Measurements from ENCODE around the gene PTCH2. TPM values are rescaled to one million over a fixed set of nuclear protein-coding genes. Genes with fewer than 3 reads are reported as not detected.

Gene PTCH2
- total RNA-seq, 4 donors from 2014 or later: 0.09 to 0.19 TPM; not detected in 2

DNA sequence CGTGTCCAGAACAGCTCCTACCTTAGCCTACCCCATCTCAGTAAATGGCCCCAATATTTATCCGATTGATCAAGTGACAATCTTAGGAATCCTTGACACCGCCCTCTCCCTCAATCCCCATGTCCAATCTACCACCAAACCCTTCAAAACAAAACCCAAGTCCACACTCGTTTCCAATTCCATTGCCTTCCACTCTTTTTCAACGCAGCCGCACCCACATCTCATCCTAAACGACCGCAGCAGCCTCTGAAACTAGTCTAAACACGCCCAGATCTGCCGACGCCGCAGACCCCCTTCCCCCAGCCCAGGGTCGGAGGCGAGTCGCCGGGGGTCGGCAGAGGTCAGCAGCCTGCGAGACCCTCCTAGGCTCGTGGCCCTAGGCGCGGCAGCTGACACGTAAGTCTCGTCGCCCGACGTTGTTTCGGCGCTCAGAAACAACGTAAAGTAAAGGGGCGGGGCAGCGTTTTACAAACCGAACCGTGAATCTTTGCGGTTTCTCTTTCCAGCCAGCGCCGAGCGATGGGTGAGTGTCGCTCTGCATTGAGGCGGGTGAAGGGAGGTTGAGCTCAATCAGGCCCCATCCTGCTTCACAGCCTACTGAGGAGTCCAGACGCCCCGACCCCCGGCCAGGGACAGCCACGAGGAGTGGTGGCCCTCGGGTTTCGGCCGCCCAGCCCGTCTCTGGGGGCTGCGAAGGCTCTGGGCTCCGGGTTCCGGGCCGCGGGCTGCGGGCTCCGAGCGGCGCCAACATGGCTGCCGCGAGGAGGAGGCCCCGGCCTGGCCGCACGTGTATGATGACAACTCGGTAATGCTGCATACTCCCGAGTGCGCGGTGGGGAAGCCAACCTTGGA is 67.7 kb downstream of the PTCH2 start, which contains the start of gene RPS8:
RPS8 (plus strand) TSS at position 463 of the 852 bp plus-strand sequence; CDS start at position 520, 57 bp downstream.
- Histone ChIP-seq H3K9me3 (no peaks in the 10 kb centered on the region), H3K4me3 (peak within 1 kb of the TSS; percentile 59 to 99 (median 81)), H3K36me3 (peaks cover 10 to 39% (median 26%) of the 10 kb centered on the region in 3 donors), H3K4me1 (peaks cover 17 to 46% (median 23%) of the 10 kb centered on the region in 3 donors), H3K27ac (peak within 1 kb of the TSS; percentile 92 to 100 (median 96)), H3K27me3 (no peaks in the 10 kb centered on the region)
- TF ChIP-seq, protein P1, sequence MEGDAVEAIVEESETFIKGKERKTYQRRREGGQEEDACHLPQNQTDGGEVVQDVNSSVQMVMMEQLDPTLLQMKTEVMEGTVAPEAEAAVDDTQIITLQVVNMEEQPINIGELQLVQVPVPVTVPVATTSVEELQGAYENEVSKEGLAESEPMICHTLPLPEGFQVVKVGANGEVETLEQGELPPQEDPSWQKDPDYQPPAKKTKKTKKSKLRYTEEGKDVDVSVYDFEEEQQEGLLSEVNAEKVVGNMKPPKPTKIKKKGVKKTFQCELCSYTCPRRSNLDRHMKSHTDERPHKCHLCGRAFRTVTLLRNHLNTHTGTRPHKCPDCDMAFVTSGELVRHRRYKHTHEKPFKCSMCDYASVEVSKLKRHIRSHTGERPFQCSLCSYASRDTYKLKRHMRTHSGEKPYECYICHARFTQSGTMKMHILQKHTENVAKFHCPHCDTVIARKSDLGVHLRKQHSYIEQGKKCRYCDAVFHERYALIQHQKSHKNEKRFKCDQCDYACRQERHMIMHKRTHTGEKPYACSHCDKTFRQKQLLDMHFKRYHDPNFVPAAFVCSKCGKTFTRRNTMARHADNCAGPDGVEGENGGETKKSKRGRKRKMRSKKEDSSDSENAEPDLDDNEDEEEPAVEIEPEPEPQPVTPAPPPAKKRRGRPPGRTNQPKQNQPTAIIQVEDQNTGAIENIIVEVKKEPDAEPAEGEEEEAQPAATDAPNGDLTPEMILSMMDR (IDR thresholded peaks at IDR 0.05): peak in 1 of 6 experiments; percentile 31
- peak in 3 of 4 donors; percentile 93 to 98 (median 96) for TF ChIP-seq POLR2A (IDR thresholded peaks at IDR 0.05)
- 0% methylated on average over 11 to 19 of the region's 65 CpGs for WGBS, 2 donors
- DNase-seq: peak; percentile 72
- intact Hi-C loops (cut with DNase I): loop anchor here (5.0 kb wide), 1 partner anchor 43 kb away; the partner anchor contains the start of gene RNU5D-1

Small RNAs within 50 kb of the gene (small RNA-seq; reads per million reads assigned to genes)
- gene AL136380.1: 0 reads per million in 4 donors
- gene SNORD38A: 323 to 465 (median 434) reads per million in 4 donors
- gene SNORD38B: 0 reads per million in 4 donors
- 2,680 to 4,637 (median 3,348) reads per million in 4 donors for gene SNORD46
- 0 reads per million in 4 donors for gene SNORD55

Other genes with a start within 250 kb of the PTCH2 start
- gene TMEM53, start 168.8 kb downstream of the PTCH2 start, total RNA-seq: 1 to 10 TPM; 3.2 to 5.8 (median 4.0) TPM
- gene ARMH1, start 168.5 kb downstream of the PTCH2 start, total RNA-seq: 1 to 10 TPM in 1 of 4 donors, not detected in 3; 1.3 TPM
- gene RNU5D-1, start 112.1 kb downstream of the PTCH2 start, total RNA-seq: not detected
- 10 to 100 TPM in 2 of 4 donors, 1 to 10 TPM in 2; 4.8 to 17.9 (median 9.4) TPM for gene KIF2C, start 103.4 kb downstream of the PTCH2 start, total RNA-seq
- 1,000 to 10,000 TPM; 1,915 to 3,855 (median 2,689) TPM for gene RPS8, start 67.7 kb downstream of the PTCH2 start, total RNA-seq
- under 1 TPM in 1 of 4 donors, not detected in 3; 0.26 TPM for gene BEST4, start 55.1 kb downstream of the PTCH2 start, total RNA-seq
- gene PLK3, start 42.9 kb downstream of the PTCH2 start, total RNA-seq: 10 to 100 TPM; 10.3 to 36.2 (median 30.7) TPM
- gene DYNLT4, start 35.9 kb downstream of the PTCH2 start, total RNA-seq: not detected
- gene BTBD19, start 34.7 kb downstream of the PTCH2 start, total RNA-seq: 1 to 10 TPM in 3 of 4 donors, under 1 TPM in 1; 0.68 to 5.3 (median 4.1) TPM
- 10 to 100 TPM; 10.7 to 24.3 (median 23.5) TPM for gene EIF2B3, start 143.3 kb upstream of the PTCH2 start, total RNA-seq
- 10 to 100 TPM; 25.3 to 42.2 (median 28.2) TPM for gene HECTD3, start 168.1 kb upstream of the PTCH2 start, total RNA-seq
- gene UROD, start 169.0 kb upstream of the PTCH2 start, total RNA-seq: 10 to 100 TPM; 26.8 to 57.8 (median 36.7) TPM